Measurements from ENCODE around the gene GRB10.

DNA sequence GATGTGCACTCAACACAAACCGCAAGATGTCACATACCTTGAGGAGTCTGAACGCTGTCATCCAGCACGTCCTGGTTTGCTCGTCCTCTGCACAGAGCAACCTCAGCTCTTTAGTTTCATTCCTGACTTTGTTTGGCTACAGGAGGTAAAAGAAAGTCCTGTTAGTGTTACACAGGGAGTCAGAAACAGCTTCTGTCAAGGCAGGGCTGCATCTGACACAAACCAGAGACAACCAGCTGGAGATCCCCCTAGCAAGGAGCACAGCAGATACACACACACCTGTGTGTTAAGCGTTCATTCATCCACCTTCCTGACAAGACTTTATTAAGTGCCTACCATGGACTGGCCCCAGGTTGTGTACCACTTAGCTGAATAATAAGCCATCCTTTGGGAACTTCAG lies 170.0 kb downstream of the GRB10 start:
- TF ChIP-seq, protein P1, sequence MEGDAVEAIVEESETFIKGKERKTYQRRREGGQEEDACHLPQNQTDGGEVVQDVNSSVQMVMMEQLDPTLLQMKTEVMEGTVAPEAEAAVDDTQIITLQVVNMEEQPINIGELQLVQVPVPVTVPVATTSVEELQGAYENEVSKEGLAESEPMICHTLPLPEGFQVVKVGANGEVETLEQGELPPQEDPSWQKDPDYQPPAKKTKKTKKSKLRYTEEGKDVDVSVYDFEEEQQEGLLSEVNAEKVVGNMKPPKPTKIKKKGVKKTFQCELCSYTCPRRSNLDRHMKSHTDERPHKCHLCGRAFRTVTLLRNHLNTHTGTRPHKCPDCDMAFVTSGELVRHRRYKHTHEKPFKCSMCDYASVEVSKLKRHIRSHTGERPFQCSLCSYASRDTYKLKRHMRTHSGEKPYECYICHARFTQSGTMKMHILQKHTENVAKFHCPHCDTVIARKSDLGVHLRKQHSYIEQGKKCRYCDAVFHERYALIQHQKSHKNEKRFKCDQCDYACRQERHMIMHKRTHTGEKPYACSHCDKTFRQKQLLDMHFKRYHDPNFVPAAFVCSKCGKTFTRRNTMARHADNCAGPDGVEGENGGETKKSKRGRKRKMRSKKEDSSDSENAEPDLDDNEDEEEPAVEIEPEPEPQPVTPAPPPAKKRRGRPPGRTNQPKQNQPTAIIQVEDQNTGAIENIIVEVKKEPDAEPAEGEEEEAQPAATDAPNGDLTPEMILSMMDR (IDR thresholded peaks at IDR 0.05; ENCODE audit: low read depth, low read length, missing input control), result no peak
- TF ChIP-seq YY1 (IDR thresholded peaks at IDR 0.05) (no peak), RAD21 (IDR thresholded peaks at IDR 0.05) (no peak), TAF1 (conservative IDR thresholded peaks at IDR 0.05) (no peak), JUND (IDR thresholded peaks at IDR 0.05) (no peak)
